ENCODE results near the gene MFGE8.
"Not testable (repeated sequence)": the region's sequence is repeated elsewhere in the genome, so short reads cannot be mapped to it uniquely, and the experiment has no call there.

Gene MFGE8

GRCh38 chr15:88913017-88913849 lies at the start of gene MFGE8:
MFGE8 (minus strand) TSS chr15:88913379; CDS start chr15:88913319, 60 bp downstream.
- peak; percentile 72 for DNase-seq

- DNase-seq, result no peak
These were observed 46.3 kb upstream of the MFGE8 start for GRCh38 chr15:88959445-88959844.

- DNase-seq, result no peak
These were observed 43.7 kb upstream of the MFGE8 start for GRCh38 chr15:88956906-88957305.

GRCh38 chr15:88956263-88956662 lies 43.1 kb upstream of the MFGE8 start:
- DNase-seq, result no peak

GRCh38 chr15:88954431-88955277 lies 41.5 kb upstream of the MFGE8 start:
- no peak for DNase-seq

GRCh38 chr15:88950600-88951160 lies 37.5 kb upstream of the MFGE8 start:
- no peak for DNase-seq

- no peak for DNase-seq
These were observed 36.7 kb upstream of the MFGE8 start for GRCh38 chr15:88949734-88950400.

GRCh38 chr15:88940110-88940675 lies 27.0 kb upstream of the MFGE8 start:
- no peak for DNase-seq

- no peak for DNase-seq
These were observed 26.3 kb upstream of the MFGE8 start for GRCh38 chr15:88939486-88939806.

- DNase-seq, result no peak
These were observed 25.8 kb upstream of the MFGE8 start for GRCh38 chr15:88938802-88939485.

GRCh38 chr15:88934449-88934848 lies 21.3 kb upstream of the MFGE8 start:
- DNase-seq, result not testable (repeated sequence)

GRCh38 chr15:88932875-88933330 lies 19.7 kb upstream of the MFGE8 start:
- no peak for DNase-seq

GRCh38 chr15:88932271-88932874 lies 19.2 kb upstream of the MFGE8 start:
- DNase-seq, result no peak

GRCh38 chr15:88930579-88930978 lies 17.4 kb upstream of the MFGE8 start:
- DNase-seq, result no peak

- DNase-seq, result not testable (repeated sequence)
These were observed 16.3 kb upstream of the MFGE8 start for GRCh38 chr15:88929358-88930098.

- not testable (repeated sequence) for DNase-seq
These were observed 15.0 kb upstream of the MFGE8 start for GRCh38 chr15:88928192-88928591.

- not testable (repeated sequence) for DNase-seq
These were observed 12.5 kb upstream of the MFGE8 start for GRCh38 chr15:88925648-88926047.

- DNase-seq, result not testable (repeated sequence)
These were observed 7.8 kb upstream of the MFGE8 start for GRCh38 chr15:88920892-88921435.

GRCh38 chr15:88920186-88920891 lies 7.2 kb upstream of the MFGE8 start:
- no peak for DNase-seq

- no peak for DNase-seq
These were observed 5.6 kb upstream of the MFGE8 start for GRCh38 chr15:88918738-88919137.
